OCI-LY7 (cell line): ENCODE measurements around the gene SLAMF7.

Experiments
- CTCF ChIP-seq: fragments of 200-600 bp; sonication (generic); conservative IDR thresholded peaks from 2 replicates; pipeline ENCODE4 v1.5.1; 2014; ENCODE audit warnings: mild to moderate bottlenecking, antibody characterized with exemption, low read length, moderate library complexity, mixed read lengths
- EZH2phosphoT487 ChIP-seq: fragments of 200-600 bp; sonication (generic); IDR thresholded peaks from 2 replicates; pipeline ENCODE4 v1.6.1; 2018; ENCODE audit warnings: low read depth, borderline replicate concordance, mild to moderate bottlenecking, mixed run types, antibody characterized with exemption, low read length, moderate library complexity, mixed read lengths

GRCh38 chr1:160800645-160801408 is 61.8 kb downstream of the SLAMF7 start:
- 0 out of 2 replicates have a peak, but pooled peaks have one; percentile 14 for TF ChIP-seq CTCF
- no peak for TF ChIP-seq EZH2phosphoT487
